Tibial nerve (tissue), 3 donors: ENCODE results near the gene MPPED1.

ENCODE experiments used
- CTCF ChIP-seq, 5 experiments: fragments of 200-600 bp in 3 of 5; fragments of 450-650 bp in 2 of 5; sonication (generic) in 3 of 5; IDR thresholded peaks; one replicate each; pipeline ENCODE4 v1.5.1; 2016 to 2019; ENCODE audit warnings: antibody characterized with exemption in 5 of 5, mild to moderate bottlenecking in 3 of 5, moderate library complexity in 2 of 5
- POLR2A ChIP-seq, 2 donors: fragments of 450-650 bp; IDR thresholded peaks; one replicate each; pipeline ENCODE4 v1.6.1; 2017; ENCODE audit warnings: antibody characterized with exemption in 2 of 2, mild to moderate bottlenecking in 2 of 2, moderate library complexity in 2 of 2

DNA sequence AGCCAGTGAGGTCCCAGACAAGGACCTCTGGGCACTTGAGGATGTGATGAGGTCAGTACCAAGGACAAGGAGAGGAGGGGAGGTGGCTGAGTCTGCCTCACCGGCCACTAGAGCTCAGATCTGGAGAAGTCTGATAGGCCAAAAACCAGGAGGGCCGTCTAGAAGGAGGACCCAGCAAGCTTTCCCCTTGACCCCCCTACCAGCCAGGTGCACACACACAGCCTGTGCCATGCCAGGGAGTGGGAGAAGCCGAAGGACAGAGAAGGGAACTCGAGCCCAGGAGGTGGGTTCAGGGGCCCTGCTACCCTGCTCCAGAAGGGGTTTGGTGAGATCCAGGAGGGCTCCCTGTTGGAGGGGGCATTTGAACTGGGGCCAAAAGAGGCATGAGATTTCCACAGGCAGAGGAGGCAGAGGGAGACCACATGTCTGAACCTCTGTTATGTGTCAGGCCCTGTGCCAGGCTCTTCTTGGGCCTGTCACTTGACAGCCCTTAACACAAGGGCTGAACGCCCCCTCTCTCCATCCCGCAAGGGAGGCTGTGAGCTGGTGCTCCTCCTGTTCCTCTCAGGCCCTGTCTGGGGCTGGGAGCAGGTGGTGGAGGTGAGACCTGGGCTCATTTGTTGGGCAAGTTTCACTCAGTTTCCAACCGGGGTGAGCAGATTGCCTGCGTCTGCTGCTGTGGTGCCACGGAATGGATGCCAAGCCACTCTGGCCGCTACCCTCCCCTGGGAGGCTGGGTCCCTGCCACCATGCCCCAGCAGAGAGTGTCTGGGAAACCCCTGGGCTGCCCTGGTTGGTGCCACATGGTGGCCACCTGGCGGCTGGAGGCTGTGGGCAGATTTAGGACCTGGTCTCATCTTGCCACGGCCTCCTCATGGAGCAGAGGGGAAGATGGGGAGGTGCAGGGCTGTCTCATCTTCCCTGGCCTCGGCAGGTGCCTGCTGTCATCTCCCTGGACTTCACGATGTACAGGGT lies 65.2 kb downstream of the MPPED1 start:
- TF ChIP-seq CTCF (IDR thresholded peaks at IDR 0.05) (no peak), POLR2A (IDR thresholded peaks at IDR 0.05) (no peak)
